Retina (tissue), 1 donor: ENCODE measurements around the gene TSPAN18.

ENCODE experiments used
- DNase-seq: peaks from one replicate; pipeline ENCODE4 v3.0.0-alpha.2; 2016

TSPAN18 gene

GRCh38 chr11:44761551-44761961, 34.8 kb downstream of the TSPAN18 start:
- no peak for DNase-seq

GRCh38 chr11:44763121-44763820, 36.5 kb downstream of the TSPAN18 start:
- DNase-seq, result no peak

GRCh38 chr11:44764583-44764982, 37.8 kb downstream of the TSPAN18 start:
- no peak for DNase-seq

- DNase-seq, result no peak
Measured at GRCh38 chr11:44765026-44765595, 38.3 kb downstream of the TSPAN18 start.

- no peak for DNase-seq
Measured at GRCh38 chr11:44765676-44766075, 38.9 kb downstream of the TSPAN18 start.

GRCh38 chr11:44766112-44766971, 39.6 kb downstream of the TSPAN18 start:
- no peak for DNase-seq

- no peak for DNase-seq
Measured at GRCh38 chr11:44766972-44767278, 40.2 kb downstream of the TSPAN18 start.

GRCh38 chr11:44767421-44767820, 40.7 kb downstream of the TSPAN18 start:
- no peak for DNase-seq

GRCh38 chr11:44770401-44770800, 43.6 kb downstream of the TSPAN18 start:
- no peak for DNase-seq

GRCh38 chr11:44771252-44771734, 44.5 kb downstream of the TSPAN18 start:
- DNase-seq, result no peak

GRCh38 chr11:44771841-44772240, 45.1 kb downstream of the TSPAN18 start:
- DNase-seq, result no peak

GRCh38 chr11:44773351-44773965, 46.7 kb downstream of the TSPAN18 start:
- no peak for DNase-seq

- DNase-seq, result no peak
Measured at GRCh38 chr11:44774108-44774507, 47.3 kb downstream of the TSPAN18 start.

GRCh38 chr11:44774731-44775130, 48.0 kb downstream of the TSPAN18 start:
- no peak for DNase-seq

- DNase-seq, result no peak
Measured at GRCh38 chr11:44775366-44775984, 48.7 kb downstream of the TSPAN18 start.

GRCh38 chr11:44775985-44776446, 49.3 kb downstream of the TSPAN18 start:
- DNase-seq, result no peak

GRCh38 chr11:44776551-44777208, 49.9 kb downstream of the TSPAN18 start:
- DNase-seq, result no peak

GRCh38 chr11:44777209-44778194, 50.7 kb downstream of the TSPAN18 start:
- DNase-seq, result no peak

- no peak for DNase-seq
Measured at GRCh38 chr11:44778195-44779100, 51.7 kb downstream of the TSPAN18 start.
